IPS-18c (cell line): ENCODE measurements around the gene RTP3.
"Not testable (repeated sequence)": the region's sequence is repeated elsewhere in the genome, so short reads cannot be mapped to it uniquely, and the experiment has no call there.

ENCODE experiments used
- H3K4me3 ChIP-seq: 2 replicates; pipeline ENCODE4 v1.7.0; 2013; ENCODE audit warnings: low read depth, mild to moderate bottlenecking, low read length, moderate library complexity; ENCODE audit not compliant: insufficient read depth
- H3K9me3 ChIP-seq: one replicate; pipeline ENCODE4 v1.6.1; 2013; ENCODE audit warnings: mild to moderate bottlenecking, low read length, moderate library complexity; ENCODE audit not compliant: control insufficient read depth, insufficient read depth

Gene RTP3

GRCh38 chr3:46527239-46527638 lies 29.5 kb downstream of the RTP3 start:
- no peak overlapping the region for H3K4me3 ChIP-seq

GRCh38 chr3:46533091-46533490 lies 35.3 kb downstream of the RTP3 start:
- no peaks in the 10 kb centered on the region for H3K9me3 ChIP-seq

More at GRCh38 chr3:46527239-46527638, 29.5 kb downstream of the RTP3 start:
- H3K9me3 ChIP-seq: peaks cover 2% of the 10 kb centered on the region

DNA sequence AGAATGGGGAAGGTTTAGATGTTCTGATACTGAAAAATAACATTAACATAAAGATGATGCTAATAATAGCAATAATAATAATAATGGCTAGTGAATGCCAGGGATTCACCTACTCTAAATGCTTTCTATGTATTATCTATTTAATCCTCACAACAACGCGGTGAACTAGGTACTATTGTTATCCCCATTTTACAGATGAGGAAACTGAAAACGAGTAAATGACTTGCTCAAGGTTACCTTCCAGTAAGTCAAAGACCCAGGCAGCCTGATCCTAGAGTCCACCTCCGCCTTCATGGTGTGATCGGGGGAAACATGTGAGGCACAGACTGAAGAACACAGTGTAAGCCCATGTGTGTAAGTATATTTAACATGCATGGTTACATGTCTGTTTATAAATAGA lies 38.0 kb downstream of the RTP3 start:
- no peak overlapping the region for H3K4me3 ChIP-seq
- no peaks in the 10 kb centered on the region for H3K9me3 ChIP-seq

More at GRCh38 chr3:46533091-46533490, 35.3 kb downstream of the RTP3 start:
- H3K4me3 ChIP-seq: no peak overlapping the region

DNA sequence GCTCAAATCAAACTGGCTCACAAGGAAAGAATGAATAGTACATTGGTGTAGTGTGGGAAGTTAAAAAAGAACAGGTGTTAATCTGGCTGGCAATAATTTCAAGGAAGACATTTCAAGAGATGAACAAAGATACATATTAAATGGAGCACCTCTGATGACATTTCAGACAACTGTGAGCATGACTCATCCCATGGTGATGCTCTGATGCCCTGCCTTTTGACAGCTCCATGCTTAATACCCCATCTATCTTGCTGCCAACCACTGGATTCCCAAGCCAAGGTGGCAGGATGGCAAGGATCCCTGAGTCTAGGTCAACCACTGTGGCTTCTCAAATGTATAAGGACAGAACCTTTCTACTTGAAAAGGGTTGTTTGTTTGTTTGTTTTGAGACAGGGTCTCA lies 39.0 kb downstream of the RTP3 start:
- Histone ChIP-seq H3K4me3 (no peak overlapping the region), H3K9me3 (no peaks in the 10 kb centered on the region)

GRCh38 chr3:46537316-46537715 lies 39.5 kb downstream of the RTP3 start:
- no peaks in the 10 kb centered on the region for H3K9me3 ChIP-seq
- no peak overlapping the region for H3K4me3 ChIP-seq

DNA sequence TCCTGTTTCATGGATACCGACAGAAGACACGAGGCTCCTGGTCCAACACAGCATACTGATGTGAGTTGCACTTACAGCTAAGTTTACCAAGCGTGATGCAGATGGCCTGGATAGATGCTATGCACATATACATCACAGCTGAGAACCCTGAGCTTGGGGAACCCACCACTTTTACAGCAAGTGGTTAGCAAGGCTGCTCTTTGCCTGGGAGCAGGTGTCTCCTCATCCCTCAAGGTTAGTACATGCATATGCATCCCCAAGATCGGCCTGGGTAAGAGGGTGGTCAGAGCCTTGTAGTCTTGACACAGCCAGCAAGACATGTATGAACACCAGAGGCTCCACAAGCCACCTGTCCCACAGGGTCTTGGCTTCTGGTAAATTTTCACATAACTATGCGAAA lies 40.0 kb downstream of the RTP3 start:
- Histone ChIP-seq H3K9me3 (no peaks in the 10 kb centered on the region), H3K4me3 (no peak overlapping the region)

- not testable (repeated sequence) for H3K9me3 ChIP-seq, H3K4me3 ChIP-seq
Measured at GRCh38 chr3:46538425-46538802, 40.6 kb downstream of the RTP3 start.

- H3K4me3 ChIP-seq: no peak overlapping the region
- H3K9me3 ChIP-seq: no peaks in the 10 kb centered on the region
Measured at GRCh38 chr3:46538803-46539442, 41.1 kb downstream of the RTP3 start.

GRCh38 chr3:46539443-46540005 lies 41.7 kb downstream of the RTP3 start:
- H3K9me3 ChIP-seq: no peaks in the 10 kb centered on the region
- H3K4me3 ChIP-seq: no peak overlapping the region

DNA sequence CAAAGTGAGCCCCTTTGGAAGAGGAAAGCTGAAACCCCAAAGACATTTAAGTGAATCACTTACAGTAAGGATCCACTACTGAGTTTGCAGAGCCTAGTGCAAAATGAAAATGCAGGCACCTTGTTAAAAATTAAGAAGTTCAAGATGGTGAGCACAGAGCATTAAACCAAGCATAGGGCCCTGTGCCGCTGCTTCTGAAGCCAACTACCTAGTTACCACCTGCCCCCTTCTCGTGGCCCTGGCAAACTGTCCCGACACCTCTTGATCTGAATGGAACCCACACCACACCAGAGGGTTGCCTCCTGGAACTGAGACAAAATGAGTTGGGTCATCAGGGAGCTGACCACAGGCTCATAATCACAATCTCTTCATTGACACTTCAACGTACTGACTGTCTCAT lies 42.8 kb downstream of the RTP3 start:
- no peaks in the 10 kb centered on the region for H3K9me3 ChIP-seq

DNA sequence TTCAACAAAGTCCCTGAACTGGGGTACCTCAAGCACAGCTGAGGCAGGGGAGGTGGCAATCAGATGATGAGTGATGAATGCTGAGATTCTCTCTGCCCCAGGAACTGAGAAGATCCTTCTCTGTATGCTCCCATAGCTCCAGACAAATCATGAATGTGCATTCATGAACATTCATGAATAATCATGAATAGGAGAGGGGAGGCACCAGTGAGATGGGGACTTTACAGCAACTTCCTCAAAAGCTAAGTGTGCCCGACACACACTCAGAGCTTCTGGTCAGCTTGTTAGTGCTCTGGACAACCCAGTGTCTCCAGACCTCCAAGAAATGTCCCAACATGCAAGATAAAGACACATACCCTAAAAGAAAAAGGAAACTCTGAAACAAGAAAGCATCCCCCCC lies 44.1 kb downstream of the RTP3 start:
- Histone ChIP-seq H3K9me3 (no peaks in the 10 kb centered on the region), H3K4me3 (no peak overlapping the region)

More for the DNA sequence above, 42.8 kb downstream of the RTP3 start:
- no peak overlapping the region for H3K4me3 ChIP-seq

DNA sequence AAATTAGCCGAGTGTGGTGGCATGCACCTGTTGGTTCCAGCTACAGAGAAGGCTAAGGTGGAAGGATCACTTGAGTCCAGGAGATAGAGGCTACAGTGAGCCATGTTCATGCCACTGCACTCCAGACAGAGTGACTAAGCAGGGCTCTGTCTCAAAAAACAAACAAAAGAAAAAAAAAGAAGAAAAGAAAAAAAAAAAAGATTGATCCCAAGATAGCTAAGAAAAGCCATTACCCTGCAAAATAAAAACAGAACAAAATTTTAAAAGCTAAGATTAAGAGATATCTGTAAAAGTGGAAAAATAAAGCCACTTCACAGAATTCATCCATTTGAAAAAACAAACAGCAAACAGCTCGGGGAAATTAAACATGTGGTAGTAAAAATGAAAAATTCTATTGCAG lies 44.6 kb downstream of the RTP3 start:
- no peak overlapping the region for H3K4me3 ChIP-seq
- no peaks in the 10 kb centered on the region for H3K9me3 ChIP-seq

GRCh38 chr3:46542801-46543201 lies 45.0 kb downstream of the RTP3 start:
- Histone ChIP-seq H3K4me3 (no peak overlapping the region), H3K9me3 (no peaks in the 10 kb centered on the region)

GRCh38 chr3:46544771-46545503 lies 47.2 kb downstream of the RTP3 start:
- H3K9me3 ChIP-seq: no peaks in the 10 kb centered on the region
- H3K4me3 ChIP-seq: no peak overlapping the region

DNA sequence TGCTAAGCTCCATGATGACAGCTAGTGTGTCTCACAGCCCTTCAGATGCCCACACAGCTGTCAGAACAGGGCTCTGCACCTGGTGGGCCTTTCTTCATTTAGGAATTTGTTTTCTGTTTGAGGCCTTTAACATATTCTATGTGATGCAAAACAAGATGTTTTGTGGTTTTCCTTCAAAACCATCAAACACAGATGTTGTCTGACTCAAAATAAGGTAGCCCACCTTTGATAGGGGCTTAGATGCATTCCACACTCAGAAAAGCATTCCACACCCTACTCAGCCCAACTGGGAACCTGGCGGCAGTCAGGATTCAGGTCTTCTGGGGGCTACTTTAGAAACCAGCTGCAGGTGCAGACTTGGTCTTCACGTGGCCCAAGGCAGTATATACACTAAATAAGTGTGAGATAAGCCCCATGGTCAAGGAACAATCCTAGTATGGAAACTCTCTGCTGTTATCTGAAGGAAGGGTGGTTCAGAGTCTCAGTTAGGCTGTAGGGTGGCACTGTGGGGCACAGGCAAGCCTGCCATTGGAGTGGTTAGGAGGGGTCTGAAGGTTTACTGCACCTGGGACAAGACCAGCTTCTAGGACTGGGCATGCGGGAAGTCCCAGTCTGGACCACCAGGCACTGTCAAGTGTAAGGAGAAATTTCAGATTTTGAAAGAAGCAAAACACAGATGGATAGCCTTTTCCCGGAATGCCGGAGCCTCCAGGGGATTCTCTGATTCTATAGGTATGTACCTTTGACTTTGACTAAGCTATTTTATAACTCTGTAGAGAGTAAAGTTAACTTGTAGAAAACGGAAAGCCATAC lies 48.2 kb downstream of the RTP3 start:
- no peaks in the 10 kb centered on the region for H3K9me3 ChIP-seq
- H3K4me3 ChIP-seq: no peak overlapping the region

DNA sequence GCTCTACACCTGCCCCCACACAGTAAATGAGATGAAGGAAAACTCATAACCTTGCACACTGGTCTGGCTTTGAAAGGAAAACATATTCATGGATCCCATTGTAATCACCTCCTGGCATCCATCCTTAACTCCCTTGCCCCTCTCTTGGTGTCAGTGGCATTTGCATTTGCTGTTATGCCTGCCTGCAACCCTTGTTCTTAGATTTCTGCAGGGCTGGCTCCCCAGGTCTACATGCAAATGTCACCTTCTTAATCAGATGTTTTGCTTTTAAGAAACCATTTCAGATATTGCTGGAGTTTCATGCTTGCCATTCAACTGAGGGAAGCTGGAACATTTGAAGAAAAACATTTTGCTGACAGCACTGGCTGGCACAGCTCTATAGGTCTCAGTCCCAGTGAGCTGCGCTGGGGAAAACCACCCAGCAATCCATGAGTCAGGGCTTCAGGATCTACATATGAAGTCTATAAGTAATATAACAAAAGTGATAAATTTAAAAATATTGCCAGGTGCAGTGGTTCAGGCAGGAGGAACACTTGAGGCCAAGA lies 49.2 kb downstream of the RTP3 start:
- H3K9me3 ChIP-seq: no peaks in the 10 kb centered on the region
- H3K4me3 ChIP-seq: no peak overlapping the region; the same call in 1 of the 2 replicates

GRCh38 chr3:46548611-46549010 lies 50.8 kb downstream of the RTP3 start:
- not testable (repeated sequence) for H3K9me3 ChIP-seq, H3K4me3 ChIP-seq
